ENCODE data around the gene CNPY4.
A peak's percentile ranks its signal among the peaks of the same experiment; 100 is the strongest.

Gene CNPY4

DNA sequence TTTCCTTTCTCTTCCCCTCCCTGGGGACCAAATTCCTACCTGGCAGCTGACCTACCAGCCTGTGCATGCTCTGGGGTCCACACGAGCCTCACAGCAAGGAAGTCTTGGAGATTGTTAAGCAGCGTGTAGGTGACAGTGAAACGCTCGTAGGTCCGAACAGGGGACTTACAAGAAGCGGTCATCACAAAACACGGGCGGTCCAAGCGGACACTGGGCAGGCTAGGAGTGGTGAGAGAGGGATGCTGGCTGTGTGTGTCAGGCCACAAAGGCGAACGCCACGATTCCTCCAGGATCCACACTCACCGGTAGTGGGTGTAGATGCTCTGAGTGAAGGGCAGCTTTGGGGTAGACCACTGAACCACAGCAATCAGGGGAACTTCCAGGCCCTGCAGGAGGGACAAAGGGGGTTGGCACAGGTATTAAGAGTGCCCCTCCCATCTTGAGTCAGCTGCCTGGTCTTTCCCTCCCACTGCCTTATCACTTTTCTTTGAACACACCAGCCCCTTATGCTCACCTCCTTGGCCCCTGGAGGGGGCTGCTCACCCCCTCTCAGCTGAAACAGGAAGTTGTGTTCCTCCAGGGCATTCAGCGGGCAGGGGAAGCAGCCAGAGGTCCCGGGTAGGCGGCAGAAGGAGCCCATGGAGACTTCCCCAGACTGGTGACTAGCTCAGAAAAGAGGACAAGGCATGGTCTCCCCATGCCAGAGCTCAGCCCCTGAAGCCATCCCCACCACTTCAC lies 37.1 kb downstream of the CNPY4 start:
- Histone ChIP-seq H3K27ac (ENCODE audit: low read length) (no peak overlapping the region), H2AFZ (ENCODE audit: low read depth, low read length) (no peak overlapping the region), H3K4me3 (ENCODE audit: low read depth in 1 of 2, low read length in 2 of 2) (peak overlapping the region in 1 of 2 experiments; percentile 87; a peak in 1 of 4 replicates), H3K79me2 (ENCODE audit: insufficient read depth, low read length) (peaks cover 42% of the 10 kb centered on the region), H3K9ac (ENCODE audit: low read depth, low read length) (peak overlapping the region; percentile 96; the same call in 1 of the 2 replicates), H3K4me1 (ENCODE audit: insufficient read depth, low read length) (peaks cover 36% of the 10 kb centered on the region), H3K4me2 (ENCODE audit: insufficient read depth, low read length) (peak overlapping the region; percentile 68), H4K20me1 (ENCODE audit: insufficient read depth, low read length) (peaks cover 27% of the 10 kb centered on the region), H3K36me3 (ENCODE audit: insufficient read depth, low read length) (peaks cover 51% of the 10 kb centered on the region), H3K27me3 (ENCODE audit: insufficient read depth, low read length, poor library complexity) (no peaks in the 10 kb centered on the region), H3K9me3 (ENCODE audit: insufficient read depth, low read length, severe bottlenecking) (no peaks in the 10 kb centered on the region)
- ATAC-seq (ENCODE audit: insufficient read depth, low read depth) (no peak), DNase-seq (no peak)
- TF ChIP-seq, protein P1, sequence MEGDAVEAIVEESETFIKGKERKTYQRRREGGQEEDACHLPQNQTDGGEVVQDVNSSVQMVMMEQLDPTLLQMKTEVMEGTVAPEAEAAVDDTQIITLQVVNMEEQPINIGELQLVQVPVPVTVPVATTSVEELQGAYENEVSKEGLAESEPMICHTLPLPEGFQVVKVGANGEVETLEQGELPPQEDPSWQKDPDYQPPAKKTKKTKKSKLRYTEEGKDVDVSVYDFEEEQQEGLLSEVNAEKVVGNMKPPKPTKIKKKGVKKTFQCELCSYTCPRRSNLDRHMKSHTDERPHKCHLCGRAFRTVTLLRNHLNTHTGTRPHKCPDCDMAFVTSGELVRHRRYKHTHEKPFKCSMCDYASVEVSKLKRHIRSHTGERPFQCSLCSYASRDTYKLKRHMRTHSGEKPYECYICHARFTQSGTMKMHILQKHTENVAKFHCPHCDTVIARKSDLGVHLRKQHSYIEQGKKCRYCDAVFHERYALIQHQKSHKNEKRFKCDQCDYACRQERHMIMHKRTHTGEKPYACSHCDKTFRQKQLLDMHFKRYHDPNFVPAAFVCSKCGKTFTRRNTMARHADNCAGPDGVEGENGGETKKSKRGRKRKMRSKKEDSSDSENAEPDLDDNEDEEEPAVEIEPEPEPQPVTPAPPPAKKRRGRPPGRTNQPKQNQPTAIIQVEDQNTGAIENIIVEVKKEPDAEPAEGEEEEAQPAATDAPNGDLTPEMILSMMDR (IDR thresholded peaks at IDR 0.05; ENCODE audit: borderline replicate concordance, extremely low read depth, low read length, poor library complexity, severe bottlenecking), result no peak
- TF ChIP-seq EZH2 (IDR thresholded peaks at IDR 0.05; ENCODE audit: borderline replicate concordance, low read depth, low read length, severe bottlenecking), result no peak

GRCh38 chr7:100157069-100157333 lies 37.6 kb downstream of the CNPY4 start:
- no peak for TF ChIP-seq EZH2 (IDR thresholded peaks at IDR 0.05; ENCODE audit: borderline replicate concordance, low read depth, low read length, severe bottlenecking)
- TF ChIP-seq, protein P1 (IDR thresholded peaks at IDR 0.05; ENCODE audit: borderline replicate concordance, extremely low read depth, low read length, poor library complexity, severe bottlenecking), result no peak
- no peak overlapping the region for H2AFZ ChIP-seq (ENCODE audit: low read depth, low read length)
- no peak for DNase-seq
- peaks cover 36% of the 10 kb centered on the region for H3K4me1 ChIP-seq (ENCODE audit: insufficient read depth, low read length)
- no peak for ATAC-seq (ENCODE audit: insufficient read depth, low read depth)
- no peak overlapping the region for H3K27ac ChIP-seq (ENCODE audit: low read length)
- no peaks in the 10 kb centered on the region for H3K27me3 ChIP-seq (ENCODE audit: insufficient read depth, low read length, poor library complexity)
- peaks cover 51% of the 10 kb centered on the region for H3K36me3 ChIP-seq (ENCODE audit: insufficient read depth, low read length)
- peak overlapping the region in 1 of 2 experiments; percentile 87; a peak in 2 of 4 replicates for H3K4me3 ChIP-seq (ENCODE audit: low read depth in 1 of 2, low read length in 2 of 2)
- peak overlapping the region; percentile 68 for H3K4me2 ChIP-seq (ENCODE audit: insufficient read depth, low read length)
- peaks cover 27% of the 10 kb centered on the region for H4K20me1 ChIP-seq (ENCODE audit: insufficient read depth, low read length)
- peak overlapping the region; percentile 96; the same call in 1 of the 2 replicates for H3K9ac ChIP-seq (ENCODE audit: low read depth, low read length)
- no peaks in the 10 kb centered on the region for H3K9me3 ChIP-seq (ENCODE audit: insufficient read depth, low read length, severe bottlenecking)
- H3K79me2 ChIP-seq (ENCODE audit: insufficient read depth, low read length), result peaks cover 42% of the 10 kb centered on the region

GRCh38 chr7:100157334-100158228 lies 38.1 kb downstream of the CNPY4 start:
- peaks cover 27% of the 10 kb centered on the region for H4K20me1 ChIP-seq (ENCODE audit: insufficient read depth, low read length)
- peak overlapping the region; percentile 69 for H3K27ac ChIP-seq (ENCODE audit: low read length)
- no peak overlapping the region for H2AFZ ChIP-seq (ENCODE audit: low read depth, low read length)

More at GRCh38 chr7:100157334-100158228, 38.1 kb downstream of the CNPY4 start:
- peak overlapping the region; percentile 87 to 99 for H3K4me3 ChIP-seq (ENCODE audit: low read depth in 1 of 2, low read length in 2 of 2)
- DNase-seq (no peak), ATAC-seq (ENCODE audit: insufficient read depth, low read depth) (peak; percentile 10; the same call in 1 of the 3 replicates)
- H3K9ac ChIP-seq (ENCODE audit: low read depth, low read length), result peak overlapping the region; percentile 96
- no peaks in the 10 kb centered on the region for H3K9me3 ChIP-seq (ENCODE audit: insufficient read depth, low read length, severe bottlenecking)
- H3K79me2 ChIP-seq (ENCODE audit: insufficient read depth, low read length), result peaks cover 42% of the 10 kb centered on the region
- H3K4me1 ChIP-seq (ENCODE audit: insufficient read depth, low read length), result peaks cover 36% of the 10 kb centered on the region
- H3K27me3 ChIP-seq (ENCODE audit: insufficient read depth, low read length, poor library complexity), result no peaks in the 10 kb centered on the region
- TF ChIP-seq, protein P1 (IDR thresholded peaks at IDR 0.05; ENCODE audit: borderline replicate concordance, extremely low read depth, low read length, poor library complexity, severe bottlenecking), result no peak
- peak overlapping the region; percentile 68 for H3K4me2 ChIP-seq (ENCODE audit: insufficient read depth, low read length)
- H3K36me3 ChIP-seq (ENCODE audit: insufficient read depth, low read length), result peaks cover 47% of the 10 kb centered on the region

Data from DND-41 (cell line).